HG03097 (cell line): Measurements from ENCODE around the gene ST3GAL4.
"Not testable (repeated sequence)": the region's sequence is repeated elsewhere in the genome, so short reads cannot be mapped to it uniquely, and the experiment has no call there.

ENCODE experiments used
- ATAC-seq: cut with Tn5 transposase; IDR thresholded peaks from one replicate; pipeline ENCODE4 v1.9.1; 2021; ENCODE audit not compliant: unreplicated experiment, low FRiP score

Gene ST3GAL4

DNA sequence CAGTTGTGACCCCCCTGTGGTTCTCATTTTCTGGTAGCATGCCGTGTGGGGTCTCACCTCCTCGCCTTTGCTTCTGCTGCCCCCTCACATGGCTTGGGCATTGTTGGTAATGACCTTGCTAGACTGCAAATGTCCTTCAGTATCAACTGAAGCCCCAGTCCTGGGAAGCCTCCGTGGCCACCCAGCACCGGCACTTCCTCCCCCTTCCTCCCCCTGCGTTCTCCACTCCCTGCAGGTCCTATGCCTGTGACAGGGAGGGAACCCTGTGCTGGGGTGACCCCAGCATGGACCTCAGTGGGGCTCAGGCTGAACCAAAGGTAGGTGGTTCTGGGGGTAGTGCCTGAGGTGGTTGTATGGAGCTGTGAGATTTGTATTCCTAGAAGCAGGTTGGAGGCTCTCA is 5.9 kb downstream of the ST3GAL4 start:
- no peak for ATAC-seq

DNA sequence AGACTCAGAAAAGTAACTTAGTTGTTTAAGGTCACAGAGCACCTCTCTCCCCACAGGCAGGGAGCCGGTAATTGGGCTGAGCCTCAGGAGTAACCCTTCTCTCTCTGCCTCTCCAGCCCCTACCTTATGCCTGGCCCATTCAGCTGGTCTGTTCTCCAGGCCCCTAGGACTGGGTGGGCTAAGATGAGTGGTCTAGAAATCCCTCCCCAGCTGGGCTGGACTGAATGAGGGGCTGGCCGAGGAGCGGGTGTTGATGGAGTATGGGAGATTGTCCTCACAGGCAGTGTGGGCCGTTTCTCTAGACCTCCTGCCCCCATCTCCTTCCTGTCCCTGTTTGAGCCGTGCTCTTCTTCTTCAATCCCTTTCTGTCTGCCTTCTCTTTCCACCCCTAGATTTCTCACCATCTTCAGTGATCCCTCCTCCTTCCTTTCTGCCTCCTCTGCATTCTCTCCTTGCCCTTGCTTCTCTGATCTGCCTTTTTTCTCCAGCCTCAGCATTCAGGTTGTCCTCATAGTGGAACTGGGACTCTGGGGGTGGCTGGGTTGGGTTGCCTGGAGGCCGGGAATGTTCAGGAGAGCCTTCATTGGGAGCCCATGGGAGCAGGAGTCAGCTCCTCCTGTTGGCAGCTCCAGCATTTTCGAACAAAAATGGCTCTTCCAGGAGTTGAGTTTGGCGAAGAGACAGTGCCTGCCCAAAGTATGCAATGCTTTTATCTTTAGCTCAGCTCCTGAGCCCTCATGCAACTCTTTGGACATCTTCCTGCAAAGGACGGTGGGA is 7.6 kb downstream of the ST3GAL4 start:
- ATAC-seq = no peak

DNA sequence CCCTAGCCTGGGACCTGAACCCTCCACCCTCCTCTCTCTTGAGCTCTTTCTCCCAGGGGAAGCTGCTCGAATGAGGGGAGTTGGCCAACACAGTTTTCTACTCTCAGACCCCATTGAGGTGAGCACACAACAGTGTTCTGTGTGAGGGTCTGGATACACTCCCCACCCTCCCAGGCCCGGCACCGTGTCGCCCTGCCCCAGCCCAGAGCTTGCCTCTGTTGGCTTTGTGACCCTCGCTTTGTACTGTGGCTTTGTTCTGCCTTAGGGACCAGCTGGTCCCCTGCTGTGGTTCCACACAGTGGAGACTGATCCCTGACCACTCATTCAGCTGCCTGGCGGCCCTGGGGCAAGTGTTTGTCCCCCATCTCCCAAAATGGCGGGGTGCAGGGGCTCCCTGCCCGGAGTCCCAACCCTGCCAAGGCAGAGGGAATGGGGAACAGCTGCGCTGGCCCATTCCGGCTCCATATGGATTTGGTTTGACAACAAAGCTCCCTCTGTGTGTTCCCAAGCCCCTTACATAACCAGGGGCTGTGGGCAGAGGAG is 8.3 kb downstream of the ST3GAL4 start:
- ATAC-seq = no peak

DNA sequence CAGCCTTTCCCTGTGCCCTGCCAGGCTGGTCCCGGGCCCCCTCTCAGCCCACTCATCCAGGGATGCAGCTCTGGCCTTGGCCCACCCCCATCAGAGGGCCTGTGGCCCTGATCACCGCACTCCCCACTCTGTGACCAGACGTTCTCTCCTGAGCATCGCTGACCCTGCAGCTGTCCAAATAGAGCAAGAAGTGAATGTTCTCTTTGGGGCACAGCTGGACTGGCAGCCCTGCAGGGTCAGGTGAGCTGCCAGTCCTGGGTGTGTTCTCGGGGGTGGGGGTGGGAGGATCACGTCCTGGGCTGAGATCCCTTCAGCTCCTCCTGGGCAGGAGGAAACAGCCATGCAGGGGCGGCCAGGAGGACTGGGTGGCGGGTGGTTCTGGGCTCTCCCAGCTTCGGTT is 9.2 kb downstream of the ST3GAL4 start:
- not testable (repeated sequence) for ATAC-seq

DNA sequence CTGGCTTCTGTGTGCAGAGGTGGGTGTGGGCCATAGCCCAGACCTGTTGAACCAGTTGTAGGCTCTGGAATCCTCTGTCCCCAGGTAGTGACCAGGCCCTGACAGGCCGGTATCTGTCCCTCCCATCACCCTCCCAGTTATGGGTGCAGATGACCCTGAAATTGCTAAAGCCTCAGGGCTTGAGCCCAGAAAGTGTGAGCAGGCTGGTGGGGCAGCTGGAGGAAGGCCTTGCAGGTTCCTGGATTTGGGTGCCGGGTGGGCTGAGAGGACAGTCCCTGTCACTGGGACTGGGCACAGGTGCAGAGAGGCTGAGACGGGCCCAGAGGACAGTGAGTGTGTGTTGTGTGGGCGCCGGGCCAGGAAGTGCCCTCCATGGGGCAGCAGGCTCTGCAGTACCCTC is 10.0 kb downstream of the ST3GAL4 start:
- not testable (repeated sequence) for ATAC-seq

DNA sequence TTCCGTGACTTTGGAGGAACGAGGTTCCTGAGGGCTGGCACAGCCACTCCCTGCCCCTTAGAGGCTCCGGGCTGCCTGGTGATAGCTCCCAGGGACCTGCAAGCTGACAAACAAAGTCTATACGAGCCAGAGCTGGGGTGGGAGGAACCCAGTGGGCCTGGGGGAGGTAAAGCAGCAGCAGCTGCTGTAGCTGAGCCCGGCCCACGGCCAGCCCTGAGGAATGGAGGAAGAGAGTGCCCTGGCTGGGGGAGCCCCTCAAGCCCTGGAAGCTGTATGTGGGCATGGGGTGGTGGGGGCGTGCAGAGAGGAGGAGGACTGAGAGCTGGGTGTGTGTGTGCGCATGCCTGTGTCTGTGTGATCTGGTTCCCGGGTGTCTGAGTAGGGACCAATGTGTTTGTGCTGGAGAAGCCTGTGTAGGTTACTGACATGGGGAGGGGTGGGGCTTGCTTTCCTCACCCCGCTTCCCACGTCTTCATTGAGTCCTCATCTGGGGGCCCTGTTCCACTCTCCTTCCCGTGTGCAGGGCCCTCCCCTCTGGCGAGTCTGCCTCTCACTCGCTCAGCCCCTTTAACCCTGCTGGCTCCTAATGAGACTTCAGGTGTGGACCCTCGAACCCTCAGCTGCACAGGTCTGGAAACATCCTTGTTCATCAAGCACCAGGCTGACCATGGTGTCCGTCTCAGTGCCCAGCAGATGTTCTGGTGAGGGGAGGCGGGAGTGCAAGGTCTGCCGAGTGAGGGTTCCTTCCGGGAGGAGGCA is 10.8 kb downstream of the ST3GAL4 start:
- ATAC-seq = no peak

DNA sequence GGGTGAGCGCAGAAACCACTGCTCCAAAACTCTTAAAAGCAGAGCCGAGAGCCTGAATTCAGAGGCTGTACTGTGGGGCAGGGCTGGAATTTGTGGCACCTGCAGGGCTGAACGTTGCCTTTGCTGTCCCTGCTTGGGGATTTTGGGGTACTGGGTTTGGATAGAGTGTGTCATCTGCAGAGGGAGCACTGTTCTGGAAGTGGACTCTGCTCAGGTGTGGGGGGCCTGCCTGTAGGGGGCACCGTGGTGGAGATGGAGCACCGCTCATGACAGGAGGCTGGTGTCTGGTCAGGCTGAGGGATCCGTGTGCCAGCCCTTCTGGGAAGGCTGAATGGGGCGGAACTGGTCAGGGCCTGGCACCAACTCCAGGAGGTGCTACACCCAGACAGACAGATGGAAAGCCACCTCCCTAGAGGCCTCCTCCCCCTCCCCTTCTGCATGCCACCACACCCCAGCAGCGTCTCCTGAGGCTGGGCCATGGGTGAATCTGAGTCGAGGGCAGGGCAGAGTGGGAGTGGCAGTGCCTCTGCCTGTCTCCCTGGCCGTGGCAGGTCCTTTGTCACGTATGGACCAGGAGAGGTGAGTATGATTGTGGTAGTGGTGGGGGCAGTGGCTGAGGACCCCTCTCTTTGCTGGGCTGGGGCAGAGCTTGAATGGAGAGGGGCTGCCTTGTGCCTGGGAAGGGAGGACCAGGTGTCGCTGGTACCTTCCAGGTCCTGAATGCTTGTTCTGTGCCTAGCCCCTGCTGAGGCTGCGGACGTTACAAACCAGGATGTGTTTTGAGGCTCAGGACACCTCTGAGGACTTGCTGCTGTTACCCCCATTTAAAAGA is 11.6 kb downstream of the ST3GAL4 start:
- not testable (repeated sequence) for ATAC-seq

DNA sequence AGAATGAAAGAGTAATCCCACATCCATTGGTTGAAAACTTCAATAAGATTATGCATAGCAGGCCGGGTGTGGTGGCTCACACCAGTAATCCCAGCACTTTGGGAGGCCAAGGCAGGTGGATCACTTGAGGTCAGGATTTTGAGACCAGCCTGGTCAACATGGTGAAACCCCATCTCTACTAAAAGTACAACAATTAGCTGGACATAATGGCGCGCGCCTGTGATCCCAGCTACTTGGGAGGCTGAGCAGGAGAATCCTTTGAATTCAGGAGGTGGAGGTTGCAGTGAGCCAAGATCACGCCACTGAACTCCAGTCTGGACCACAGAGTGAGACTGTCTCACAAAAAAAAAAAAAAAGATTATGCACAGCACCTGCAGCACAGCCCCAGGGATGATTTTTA is 12.3 kb downstream of the ST3GAL4 start:
- ATAC-seq = not testable (repeated sequence)

DNA sequence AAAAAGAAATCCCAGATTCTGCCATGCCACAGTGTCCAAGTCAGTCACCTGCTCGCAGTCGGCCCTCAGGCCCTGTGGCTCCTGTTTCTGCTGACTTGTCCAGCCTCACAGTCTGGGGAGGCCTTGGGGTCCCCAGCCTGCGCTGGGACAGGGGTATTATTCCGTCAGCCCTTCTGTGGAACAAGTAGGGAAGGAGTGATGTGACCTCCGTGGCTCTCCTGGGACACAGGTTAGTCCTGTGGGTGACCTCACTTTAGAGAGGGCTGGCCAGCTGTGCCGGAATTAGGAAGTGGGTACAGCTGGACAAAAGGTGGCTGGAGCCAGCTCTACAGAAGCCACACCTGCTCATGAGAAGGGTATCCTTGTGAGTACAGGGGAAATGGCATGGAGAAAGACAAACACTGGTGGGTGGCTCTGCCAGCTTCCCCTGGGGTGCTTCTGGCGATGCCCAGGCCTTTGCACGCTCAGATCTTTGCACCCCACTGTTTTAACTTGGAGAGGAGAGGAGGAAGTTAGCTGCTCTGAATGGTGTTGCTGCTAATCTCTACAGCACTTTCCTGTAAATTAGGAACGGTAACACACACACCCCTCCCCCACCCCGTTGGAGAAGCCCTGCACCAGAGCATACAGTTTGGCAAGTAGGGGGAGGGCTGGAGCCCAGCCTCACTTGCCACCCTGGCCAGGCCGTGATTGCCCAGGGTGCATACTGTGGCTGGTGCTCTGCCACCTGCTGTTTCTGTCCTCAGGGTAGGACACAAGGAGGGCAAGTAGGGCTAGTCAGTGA is 13.0 kb downstream of the ST3GAL4 start:
- ATAC-seq = not testable (repeated sequence)

DNA sequence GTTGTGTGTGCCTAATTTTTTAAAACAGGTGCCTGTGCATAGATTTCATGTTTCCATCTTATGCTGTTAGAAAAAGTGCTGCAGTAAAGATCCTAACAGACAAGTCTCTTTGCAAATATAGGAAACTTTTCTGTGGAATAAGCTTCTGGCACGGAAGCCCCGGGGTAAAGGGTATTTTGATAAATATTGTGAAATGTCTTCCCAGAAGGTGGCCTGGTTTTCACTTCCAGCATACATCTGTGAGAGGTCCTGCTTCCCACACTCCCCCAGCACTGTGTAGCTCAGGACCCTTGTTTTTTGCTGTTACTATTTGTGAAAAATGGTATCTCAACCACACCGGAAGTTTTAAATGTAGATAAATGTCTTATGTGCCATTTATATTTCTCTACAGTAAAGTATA is 14.5 kb downstream of the ST3GAL4 start:
- no peak for ATAC-seq

DNA sequence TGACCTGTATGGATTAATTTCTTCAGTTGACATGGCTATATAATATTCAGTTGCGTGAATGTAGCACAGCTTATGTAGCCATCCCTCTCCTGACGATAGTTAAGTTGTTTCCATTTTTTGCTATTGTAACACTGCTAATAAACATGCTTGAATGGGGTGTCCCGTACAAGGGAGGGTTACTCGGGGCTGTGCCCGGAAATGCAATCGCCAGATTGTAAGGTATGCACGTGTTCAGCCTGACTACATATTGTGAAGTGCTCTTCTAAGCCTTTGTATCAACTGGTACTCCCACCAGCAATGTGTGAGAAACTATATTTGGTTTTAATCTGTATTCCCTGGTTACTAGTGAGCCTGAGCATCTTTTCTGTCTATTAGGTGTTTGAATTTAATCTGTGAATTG is 16.1 kb downstream of the ST3GAL4 start:
- ATAC-seq = no peak

DNA sequence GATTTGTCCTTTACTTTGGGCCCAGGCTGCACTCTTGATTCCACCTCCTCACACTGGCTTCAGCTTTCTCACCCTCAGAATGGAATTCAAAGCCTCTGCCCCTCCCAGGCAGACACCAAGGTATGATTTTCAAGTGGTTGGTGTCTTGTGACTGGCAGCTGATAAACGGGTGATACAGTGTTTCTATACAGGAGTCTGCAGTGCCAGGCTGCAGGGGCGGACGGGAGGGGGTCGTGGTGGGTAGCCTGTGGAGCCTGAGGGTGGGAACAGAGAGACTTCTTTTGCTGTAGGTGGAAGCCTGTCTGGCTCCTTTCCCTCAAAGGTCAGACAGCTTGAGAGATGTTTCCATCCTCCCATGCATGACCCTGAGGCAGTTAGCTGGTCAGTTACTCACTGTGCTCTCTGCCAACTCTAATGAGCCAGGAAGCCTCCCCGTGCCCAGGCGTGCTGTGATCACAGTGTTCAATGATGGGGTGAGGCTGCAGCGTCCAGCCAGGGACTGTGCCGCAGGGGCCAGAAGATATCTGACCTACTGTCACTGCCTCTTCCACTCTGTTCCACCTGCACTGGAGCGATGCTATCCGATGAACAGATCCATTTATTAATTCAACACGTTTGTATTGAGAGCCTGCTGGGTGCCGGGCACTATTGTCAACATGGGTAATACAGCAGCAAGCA is 18.0 kb downstream of the ST3GAL4 start:
- not testable (repeated sequence) for ATAC-seq

DNA sequence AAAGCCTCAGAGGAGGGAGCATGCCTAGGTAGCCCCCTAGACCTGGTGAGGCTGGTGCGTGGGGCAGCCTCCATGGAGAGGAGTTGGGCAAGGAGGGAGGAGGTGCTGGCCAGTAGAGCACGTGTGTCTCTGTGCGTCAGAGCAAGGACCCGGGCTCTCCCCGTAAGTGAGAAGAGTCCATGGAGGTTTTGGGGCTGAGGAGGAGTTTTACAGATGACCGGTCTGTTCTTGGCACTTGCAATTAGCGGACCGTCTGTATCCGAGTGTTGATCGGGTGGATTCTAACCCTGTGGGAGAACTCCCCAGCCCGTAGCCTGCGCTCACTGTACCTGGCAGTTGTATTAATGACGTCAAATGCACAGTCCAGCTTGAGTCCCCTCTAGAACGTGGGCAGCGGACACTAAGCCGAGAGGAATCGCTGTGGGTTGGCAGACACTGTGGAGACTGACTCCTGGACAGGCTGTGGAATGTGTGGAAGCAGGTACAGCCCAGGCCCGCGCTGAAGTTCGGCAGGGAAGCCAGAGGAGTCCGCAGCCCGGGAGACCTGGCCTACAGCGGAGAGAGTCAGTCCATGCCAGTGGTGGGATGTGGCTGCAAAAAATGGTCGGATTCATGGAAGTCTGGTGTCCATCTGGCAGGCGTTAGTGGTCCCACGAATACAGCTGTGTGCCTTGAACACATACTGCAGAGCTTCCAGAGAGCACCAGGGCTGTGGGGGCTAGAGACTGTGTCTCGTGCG is 19.2 kb downstream of the ST3GAL4 start:
- ATAC-seq = not testable (repeated sequence)

DNA sequence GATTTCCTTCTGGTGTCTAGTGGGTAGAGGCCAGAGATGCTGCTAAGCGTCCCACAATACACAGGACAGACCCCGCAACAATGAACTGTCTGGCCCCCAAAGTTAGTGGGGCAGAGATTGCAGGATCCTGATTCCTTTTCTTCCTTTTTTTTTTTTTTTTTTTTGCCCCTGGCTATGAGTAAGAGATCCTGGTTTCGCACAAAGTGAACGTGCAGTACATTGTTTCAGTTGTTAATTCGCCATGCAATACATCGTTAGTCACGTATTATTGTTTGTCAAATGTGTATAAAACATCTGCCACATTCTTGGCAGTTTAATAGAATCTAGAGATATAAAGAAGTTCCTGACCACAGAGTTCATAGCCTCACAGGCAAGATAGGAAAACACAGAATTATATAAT is 20.2 kb downstream of the ST3GAL4 start:
- ATAC-seq = no peak

DNA sequence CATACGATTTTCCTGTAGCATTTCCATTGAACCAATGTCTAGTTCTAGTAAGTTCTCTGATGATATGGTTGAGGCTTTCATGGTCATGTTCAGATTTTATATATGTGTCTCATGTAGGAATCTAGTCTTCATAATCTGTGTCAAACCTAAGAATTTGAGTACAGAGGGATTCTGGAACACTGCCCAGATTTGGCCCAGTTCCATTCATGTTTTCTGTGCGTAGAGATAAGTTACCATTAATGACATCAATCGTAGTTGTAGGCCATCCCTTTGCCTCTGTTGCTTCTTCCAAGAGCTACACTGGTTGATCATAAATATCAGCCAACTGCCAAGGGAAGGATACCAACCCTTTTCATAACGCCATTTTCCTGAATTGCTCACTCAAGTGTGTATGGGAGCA is 23.3 kb downstream of the ST3GAL4 start:
- no peak for ATAC-seq

DNA sequence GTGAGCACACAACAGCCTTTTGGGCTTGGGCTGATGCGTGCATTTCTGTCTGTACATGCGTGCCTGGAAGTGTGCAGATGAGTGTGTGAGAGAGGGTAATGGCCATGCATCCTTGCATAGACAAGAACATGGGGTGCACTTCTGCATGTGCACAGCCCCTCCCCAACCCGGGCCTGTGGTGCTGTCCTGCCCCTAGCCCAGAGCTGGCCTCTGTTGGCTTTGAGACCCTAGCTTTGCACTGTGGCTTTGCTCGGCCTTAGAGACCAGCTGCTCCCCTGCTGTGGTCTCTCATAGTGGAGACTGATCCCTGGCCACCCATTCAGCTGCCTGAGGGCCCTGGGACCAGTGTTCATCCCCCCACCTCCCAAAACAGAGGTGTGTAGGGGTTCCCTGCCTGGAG is 25.4 kb downstream of the ST3GAL4 start:
- ATAC-seq = no peak

DNA sequence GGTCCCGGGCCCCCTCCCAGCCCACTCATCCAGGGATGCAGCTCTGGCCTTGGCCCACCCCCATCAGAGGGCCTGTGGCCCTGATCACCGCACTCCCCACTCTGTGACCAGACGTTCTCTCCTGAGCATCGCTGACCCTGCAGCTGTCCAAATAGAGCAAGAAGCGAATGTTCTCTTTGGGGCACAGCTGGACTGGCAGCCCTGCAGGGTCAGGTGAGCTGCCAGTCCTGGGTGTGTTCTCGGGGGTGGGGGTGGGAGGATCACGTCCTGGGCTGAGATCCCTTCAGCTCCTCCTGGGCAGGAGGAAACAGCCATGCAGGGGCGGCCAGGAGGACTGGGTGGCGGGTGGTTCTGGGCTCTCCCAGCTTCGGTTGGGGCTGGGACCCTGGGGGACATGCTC is 26.5 kb downstream of the ST3GAL4 start:
- ATAC-seq = not testable (repeated sequence)

DNA sequence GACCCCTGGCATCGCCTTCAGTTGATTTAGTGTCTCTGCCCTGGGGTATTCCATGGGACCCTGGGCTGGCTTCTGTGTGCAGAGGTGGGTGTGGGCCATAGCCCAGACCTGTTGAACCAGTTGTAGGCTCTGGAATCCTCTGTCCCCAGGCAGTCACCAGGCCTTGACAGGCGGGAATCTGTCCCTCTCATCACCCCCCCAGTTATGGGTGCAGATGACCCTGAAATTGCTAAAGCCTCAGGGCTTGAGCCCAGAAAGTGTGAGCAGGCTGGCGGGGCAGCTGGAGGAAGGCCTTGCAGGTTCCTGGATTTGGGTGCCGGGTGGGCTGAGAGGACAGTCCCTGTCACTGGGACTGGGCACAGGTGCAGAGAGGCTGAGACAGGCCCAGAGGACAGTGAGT is 27.2 kb downstream of the ST3GAL4 start:
- ATAC-seq = not testable (repeated sequence)
